Effector memory CD4-positive, alpha-beta T cell (primary cell): ENCODE measurements around the gene RPS25.

Experiments
- DNase-seq, 3 donors: peaks; one replicate each; pipeline ENCODE4 v3.0.0-alpha.2; 2020
- H3K27ac ChIP-seq: 2 replicates; pipeline ENCODE4 v1.7.0; 2013; ENCODE audit warnings: mild to moderate bottlenecking, low read length, moderate library complexity; ENCODE audit not compliant: insufficient read depth, poor library complexity, severe bottlenecking
- H3K27me3 ChIP-seq: replicated peaks from 2 replicates; pipeline ENCODE4 v1.7.0; 2013; ENCODE audit warnings: mild to moderate bottlenecking, low read length; ENCODE audit not compliant: insufficient read depth, control insufficient read depth, poor library complexity, severe bottlenecking
- H3K36me3 ChIP-seq: 2 replicates; pipeline ENCODE4 v1.7.0; 2013; ENCODE audit warnings: mild to moderate bottlenecking, low read length, moderate library complexity; ENCODE audit not compliant: control insufficient read depth, insufficient read depth
- H3K4me1 ChIP-seq: 2 replicates; pipeline ENCODE4 v1.7.0; 2013; ENCODE audit warnings: low read length, mild to moderate bottlenecking; ENCODE audit not compliant: control insufficient read depth, insufficient read depth, poor library complexity, severe bottlenecking
- H3K4me3 ChIP-seq: 2 replicates; pipeline ENCODE4 v1.7.0; 2013; ENCODE audit warnings: low read length, low read depth, mild to moderate bottlenecking; ENCODE audit not compliant: insufficient read depth, poor library complexity, severe bottlenecking
- H3K9me3 ChIP-seq: 2 replicates; pipeline ENCODE4 v1.7.0; 2013; ENCODE audit warnings: mild to moderate bottlenecking, low read length, moderate library complexity; ENCODE audit not compliant: control insufficient read depth

RPS25 gene

DNA sequence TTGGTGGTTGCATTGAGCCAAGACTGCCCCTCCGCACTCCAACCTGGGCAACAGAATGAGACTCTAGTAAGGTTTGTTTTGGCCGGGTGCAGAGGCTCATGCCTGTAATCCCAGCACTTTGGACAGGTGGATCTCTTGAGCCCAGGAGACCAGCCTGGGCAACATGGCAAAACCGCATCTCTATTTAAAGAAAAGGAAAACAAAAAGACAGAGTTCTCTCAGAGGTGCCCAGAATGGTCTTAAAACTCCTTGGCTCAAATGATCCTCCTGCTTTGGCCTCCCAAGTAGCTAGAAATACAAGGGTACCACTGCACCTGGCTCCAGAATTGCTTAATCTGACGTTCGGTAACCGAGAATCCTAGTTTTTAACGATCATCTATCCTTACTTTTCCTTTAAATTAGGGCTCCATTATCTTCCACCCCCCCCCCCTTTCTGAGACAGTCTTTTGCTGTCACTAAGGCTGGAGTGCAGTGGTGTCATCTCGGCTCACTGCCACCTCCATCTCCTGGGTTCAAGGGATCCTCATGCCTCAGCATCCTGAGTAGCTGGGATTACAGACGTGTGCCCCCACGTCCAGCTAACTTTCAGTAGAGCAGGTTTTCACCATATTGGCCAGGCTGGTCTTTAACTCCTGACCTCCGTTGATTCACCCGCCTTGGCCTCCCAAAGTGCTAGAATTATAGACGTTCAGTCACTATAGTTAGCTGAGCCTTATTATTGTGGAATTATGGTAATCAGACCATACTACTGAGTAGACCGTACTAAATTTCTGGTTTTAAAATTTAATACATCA lies 1.7 kb downstream of the RPS25 start:
- H3K27me3 ChIP-seq, result no peaks in the 10 kb centered on the region
- peak overlapping the region; percentile 81 for H3K4me3 ChIP-seq
- peaks cover 44% of the 10 kb centered on the region for H3K36me3 ChIP-seq
- DNase-seq, result no peak
- no peaks in the 10 kb centered on the region for H3K9me3 ChIP-seq
- H3K4me1 ChIP-seq, result peaks cover 16% of the 10 kb centered on the region
- H3K27ac ChIP-seq, result peak overlapping the region; percentile 95

DNA sequence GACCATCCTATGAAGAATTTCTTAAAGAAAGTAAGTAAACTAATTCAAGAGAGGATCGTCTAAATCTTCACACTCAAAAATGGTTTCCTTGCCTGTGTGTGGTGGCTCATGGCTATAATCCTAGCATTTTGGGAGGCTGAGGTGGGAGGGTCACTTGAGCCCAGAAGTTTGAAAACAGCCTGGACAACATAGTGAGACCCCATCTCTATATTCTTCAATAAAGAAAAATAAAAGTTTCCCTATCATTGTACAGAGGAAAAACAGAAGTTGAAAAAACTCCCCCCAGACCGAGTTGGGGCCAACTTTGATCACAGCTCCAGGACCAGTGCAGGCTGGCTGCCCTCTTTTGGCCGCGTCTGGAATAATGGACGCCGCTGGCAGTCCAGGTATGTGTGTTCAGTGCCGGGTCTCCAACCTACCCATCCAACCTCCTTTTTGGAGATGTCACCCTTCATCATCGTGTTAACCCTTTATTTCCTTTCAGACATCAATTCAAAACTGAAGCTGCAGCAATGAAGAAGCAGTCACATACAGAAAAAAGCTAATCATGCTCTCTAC lies 3.0 kb downstream of the RPS25 start:
- H3K4me1 ChIP-seq, result peaks cover 13% of the 10 kb centered on the region
- H3K36me3 ChIP-seq, result peaks cover 47% of the 10 kb centered on the region
- H3K27ac ChIP-seq, result no peak overlapping the region
- H3K4me3 ChIP-seq, result no peak overlapping the region
- DNase-seq, result no peak
- H3K27me3 ChIP-seq, result no peaks in the 10 kb centered on the region
- H3K9me3 ChIP-seq, result no peaks in the 10 kb centered on the region

DNA sequence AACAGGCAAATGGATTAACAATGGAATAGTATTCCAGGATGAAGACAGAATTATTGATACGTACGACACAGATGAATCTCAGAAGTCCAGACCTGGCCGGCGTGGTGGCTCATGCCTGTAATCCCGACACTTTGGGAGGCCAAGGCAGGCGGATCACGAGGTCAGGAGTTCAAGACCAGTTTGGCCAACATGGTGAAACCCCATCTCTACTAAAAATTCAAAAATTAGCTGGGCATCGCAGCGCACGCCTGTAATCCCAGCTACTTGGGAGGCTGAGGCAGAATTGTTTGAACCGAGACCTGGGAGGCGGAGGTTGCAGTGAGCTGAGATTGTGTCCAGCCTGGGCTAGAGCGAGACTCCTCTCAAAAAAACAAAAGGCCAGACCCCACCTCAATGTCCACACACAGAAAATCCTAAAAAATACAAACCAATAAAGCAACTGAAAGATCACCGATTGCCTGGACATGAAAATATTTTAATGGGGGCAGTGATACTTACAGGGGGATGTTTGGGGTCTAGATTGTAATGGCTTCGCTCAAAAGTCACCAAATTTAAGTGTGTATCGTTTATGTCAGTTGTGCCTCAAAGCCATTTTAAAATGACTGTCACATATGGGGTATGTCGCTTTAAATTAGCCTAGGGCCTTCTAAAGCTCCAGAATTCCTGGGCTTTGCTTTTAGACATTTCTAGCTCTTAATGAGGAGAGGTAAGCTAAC lies 3.8 kb downstream of the RPS25 start:
- Histone ChIP-seq H3K27ac (no peak overlapping the region), H3K4me3 (no peak overlapping the region), H3K36me3 (peaks cover 53% of the 10 kb centered on the region)

DNA sequence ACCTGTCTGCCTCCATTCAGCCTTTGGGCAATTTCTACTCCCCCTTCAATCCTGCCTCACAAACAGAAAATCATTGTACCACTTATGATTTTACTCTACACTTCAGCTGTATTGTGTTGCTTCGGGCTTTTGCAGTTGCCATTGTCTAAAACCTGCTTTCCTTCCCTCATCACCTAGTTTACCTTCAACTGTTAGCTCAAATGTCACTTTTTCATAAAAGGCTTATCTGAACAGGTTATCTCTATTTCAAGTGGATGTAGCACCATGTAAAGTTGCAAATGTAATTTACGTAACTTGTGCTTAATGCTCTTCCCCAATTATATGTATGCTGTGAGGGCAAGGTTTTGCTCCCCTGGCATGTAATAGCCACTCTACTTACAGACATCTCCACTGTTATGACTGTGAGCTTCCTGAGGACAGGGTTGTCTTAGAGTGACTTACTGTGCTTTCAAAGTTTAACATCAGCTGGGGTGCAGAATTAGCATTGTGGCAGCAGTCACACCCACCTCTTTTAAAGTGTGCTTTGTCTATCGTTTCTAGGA lies 5.4 kb downstream of the RPS25 start:
- Histone ChIP-seq H3K4me1 (peaks cover 8% of the 10 kb centered on the region), H3K27me3 (no peaks in the 10 kb centered on the region), H3K27ac (no peak overlapping the region), H3K4me3 (no peak overlapping the region), H3K36me3 (peaks cover 61% of the 10 kb centered on the region), H3K9me3 (no peaks in the 10 kb centered on the region)
- no peak for DNase-seq

More for the DNA sequence above, 3.8 kb downstream of the RPS25 start:
- peaks cover 8% of the 10 kb centered on the region for H3K4me1 ChIP-seq
- no peaks in the 10 kb centered on the region for H3K27me3 ChIP-seq
- DNase-seq, result no peak
- H3K9me3 ChIP-seq, result no peaks in the 10 kb centered on the region

DNA sequence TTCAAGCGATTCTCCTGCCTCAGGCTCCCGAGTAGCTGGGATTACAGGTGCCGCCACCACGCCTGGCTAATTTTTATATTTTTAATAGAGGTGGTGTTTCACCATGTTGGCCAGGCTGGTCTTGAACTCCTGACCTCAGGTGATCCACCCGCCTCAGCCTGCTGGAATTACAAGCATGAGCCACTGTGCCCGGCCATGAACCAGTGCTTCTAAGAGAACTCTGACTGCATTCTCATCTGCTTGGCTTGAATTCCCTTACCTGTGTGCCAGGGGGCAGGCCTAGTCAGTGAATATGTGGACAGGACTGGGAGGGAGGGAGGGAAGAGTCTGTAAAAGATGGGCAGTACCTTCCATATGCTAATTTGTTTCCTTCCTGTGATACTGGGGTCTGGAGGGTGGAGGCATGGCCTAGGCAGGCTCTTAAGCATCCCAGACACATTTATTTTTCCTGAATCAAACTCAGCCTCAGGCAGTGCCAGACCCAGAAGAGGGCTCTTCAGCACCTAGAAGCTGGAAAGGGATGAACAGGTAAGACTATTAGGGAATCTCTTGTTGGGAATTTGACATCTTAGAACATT lies 6.6 kb downstream of the RPS25 start:
- Histone ChIP-seq H3K27ac (no peak overlapping the region), H3K9me3 (no peaks in the 10 kb centered on the region)
- no peak for DNase-seq

DNA sequence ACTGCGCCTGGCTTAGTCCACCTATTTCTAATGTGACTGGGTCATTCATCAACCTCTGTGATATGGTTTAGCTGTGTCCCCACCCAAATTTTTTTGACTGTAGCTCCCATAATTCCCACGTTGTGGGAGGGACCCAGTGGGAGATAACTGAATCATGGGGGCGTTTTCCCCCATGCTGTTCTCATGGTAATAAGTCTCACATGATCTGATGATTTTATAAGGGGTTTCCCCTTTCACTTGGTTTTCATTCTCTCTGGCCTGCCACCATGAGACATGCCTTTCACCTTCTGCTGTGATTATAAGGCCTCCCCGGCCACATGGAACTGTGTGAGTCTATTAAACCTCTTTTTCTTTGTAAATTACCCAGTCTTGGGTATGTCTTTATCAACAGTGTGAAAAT lies 11.5 kb downstream of the RPS25 start:
- H3K27me3 ChIP-seq, result no peaks in the 10 kb centered on the region
- H3K27ac ChIP-seq, result no peak overlapping the region
- no peaks in the 10 kb centered on the region for H3K4me1 ChIP-seq
- DNase-seq, result no peak
- H3K36me3 ChIP-seq, result peaks cover 40% of the 10 kb centered on the region
- no peak overlapping the region for H3K4me3 ChIP-seq
- no peaks in the 10 kb centered on the region for H3K9me3 ChIP-seq

More for the DNA sequence above, 6.6 kb downstream of the RPS25 start:
- peaks cover 2% of the 10 kb centered on the region for H3K4me1 ChIP-seq
- H3K27me3 ChIP-seq, result no peaks in the 10 kb centered on the region
- no peak overlapping the region for H3K4me3 ChIP-seq
- H3K36me3 ChIP-seq, result peaks cover 67% of the 10 kb centered on the region

DNA sequence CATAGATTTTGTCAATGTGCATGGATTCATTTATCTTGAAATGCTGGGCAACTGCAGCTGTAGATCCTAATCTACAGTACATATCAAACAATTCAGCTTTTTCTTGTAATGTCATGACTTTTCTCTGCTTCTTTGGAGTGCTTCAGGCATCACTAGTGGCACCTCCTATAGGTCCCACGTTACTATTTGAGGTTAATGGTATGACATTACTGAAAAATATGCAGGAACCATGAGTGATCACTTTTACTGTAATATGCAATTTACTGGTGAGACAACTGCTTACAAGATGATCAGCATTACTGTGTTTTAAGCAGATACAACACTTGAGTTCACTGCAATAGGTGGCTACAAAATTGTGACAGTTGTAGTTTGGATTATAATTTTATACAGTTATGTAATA lies 17.2 kb downstream of the RPS25 start:
- H3K4me3 ChIP-seq, result no peak overlapping the region
- no peaks in the 10 kb centered on the region for H3K9me3 ChIP-seq
- no peak for DNase-seq
- H3K27me3 ChIP-seq, result no peaks in the 10 kb centered on the region
- no peak overlapping the region for H3K27ac ChIP-seq
- peaks cover 29% of the 10 kb centered on the region for H3K36me3 ChIP-seq
- H3K4me1 ChIP-seq, result peaks cover 17% of the 10 kb centered on the region

DNA sequence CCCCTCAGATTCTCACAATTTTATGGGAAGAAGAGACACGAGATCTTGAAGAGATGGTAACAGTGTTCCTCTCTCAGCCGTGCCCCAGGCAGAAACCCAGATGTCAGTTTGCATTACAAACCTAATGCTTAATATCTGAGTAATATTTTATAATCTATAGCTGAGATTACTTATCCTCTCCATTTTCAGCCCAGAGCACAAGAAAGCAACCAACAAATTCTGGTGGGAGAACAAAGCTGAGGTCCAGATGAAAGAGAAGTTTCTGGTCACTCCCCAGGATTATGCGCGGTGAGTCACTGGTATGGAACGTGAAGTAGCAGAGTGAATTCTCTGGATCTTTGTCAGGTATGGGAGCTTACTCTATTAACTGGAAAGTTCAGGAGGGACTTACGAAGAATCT lies 19.3 kb downstream of the RPS25 start:
- peak overlapping the region; percentile 85 for H3K27ac ChIP-seq
- H3K36me3 ChIP-seq, result peaks cover 25% of the 10 kb centered on the region
- no peaks in the 10 kb centered on the region for H3K9me3 ChIP-seq
- H3K27me3 ChIP-seq, result no peaks in the 10 kb centered on the region
- peaks cover 17% of the 10 kb centered on the region for H3K4me1 ChIP-seq
- peak overlapping the region; percentile 78 for H3K4me3 ChIP-seq
- no peak for DNase-seq

DNA sequence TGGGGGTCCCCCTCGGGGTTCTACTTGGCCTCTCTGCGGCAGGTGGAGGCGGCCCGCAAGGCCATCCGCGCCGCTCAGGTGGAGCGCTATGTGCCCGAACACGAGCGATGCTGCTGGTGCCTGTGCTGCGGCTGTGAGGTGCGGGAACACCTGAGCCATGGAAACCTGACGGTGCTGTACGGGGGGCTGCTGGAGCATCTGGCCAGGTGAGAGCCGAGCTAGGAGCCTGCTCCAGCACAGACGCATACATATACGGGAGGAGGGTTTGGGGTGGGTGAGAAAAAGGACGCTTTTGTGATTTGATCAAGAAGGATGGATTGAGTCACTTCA lies 19.8 kb downstream of the RPS25 start:
- no peaks in the 10 kb centered on the region for H3K27me3 ChIP-seq
- H3K36me3 ChIP-seq, result peaks cover 25% of the 10 kb centered on the region
- H3K9me3 ChIP-seq, result no peaks in the 10 kb centered on the region
- peaks cover 17% of the 10 kb centered on the region for H3K4me1 ChIP-seq
- H3K4me3 ChIP-seq, result peak overlapping the region; percentile 78
- DNase-seq, result no peak
- peak overlapping the region; percentile 85 for H3K27ac ChIP-seq
